Measurements from ENCODE around the gene A1CF.
"Not testable (repeated sequence)": the region's sequence is repeated elsewhere in the genome, so short reads cannot be mapped to it uniquely, and the experiment has no call there.

A1CF gene

GRCh38 chr10:50782017-50782416 lies 103.4 kb downstream of the A1CF start:
- not testable (repeated sequence) for DNase-seq

GRCh38 chr10:50780036-50780435 lies 105.4 kb downstream of the A1CF start:
- not testable (repeated sequence) for DNase-seq

GRCh38 chr10:50774868-50775267 lies 110.6 kb downstream of the A1CF start:
- not testable (repeated sequence) for DNase-seq

DNA sequence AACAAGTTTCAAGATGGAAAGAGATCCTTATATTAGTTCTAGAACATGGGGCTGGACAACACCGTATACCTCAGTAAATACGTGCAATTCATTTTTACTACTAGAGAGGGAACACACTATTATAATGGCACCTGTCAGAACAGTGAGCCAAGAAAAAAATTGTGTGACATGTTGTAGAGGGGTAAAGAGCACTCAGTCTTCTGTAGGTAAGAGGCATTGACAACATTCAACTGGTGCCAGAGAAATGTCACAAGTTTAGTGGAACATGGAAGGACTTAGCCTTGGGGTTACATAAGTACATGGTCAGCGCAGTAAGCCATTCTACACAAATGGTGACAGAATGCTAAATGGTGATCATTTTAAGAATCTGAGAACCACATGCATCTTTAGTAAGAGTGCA lies 113.4 kb downstream of the A1CF start:
- DNase-seq, result not testable (repeated sequence)

DNA sequence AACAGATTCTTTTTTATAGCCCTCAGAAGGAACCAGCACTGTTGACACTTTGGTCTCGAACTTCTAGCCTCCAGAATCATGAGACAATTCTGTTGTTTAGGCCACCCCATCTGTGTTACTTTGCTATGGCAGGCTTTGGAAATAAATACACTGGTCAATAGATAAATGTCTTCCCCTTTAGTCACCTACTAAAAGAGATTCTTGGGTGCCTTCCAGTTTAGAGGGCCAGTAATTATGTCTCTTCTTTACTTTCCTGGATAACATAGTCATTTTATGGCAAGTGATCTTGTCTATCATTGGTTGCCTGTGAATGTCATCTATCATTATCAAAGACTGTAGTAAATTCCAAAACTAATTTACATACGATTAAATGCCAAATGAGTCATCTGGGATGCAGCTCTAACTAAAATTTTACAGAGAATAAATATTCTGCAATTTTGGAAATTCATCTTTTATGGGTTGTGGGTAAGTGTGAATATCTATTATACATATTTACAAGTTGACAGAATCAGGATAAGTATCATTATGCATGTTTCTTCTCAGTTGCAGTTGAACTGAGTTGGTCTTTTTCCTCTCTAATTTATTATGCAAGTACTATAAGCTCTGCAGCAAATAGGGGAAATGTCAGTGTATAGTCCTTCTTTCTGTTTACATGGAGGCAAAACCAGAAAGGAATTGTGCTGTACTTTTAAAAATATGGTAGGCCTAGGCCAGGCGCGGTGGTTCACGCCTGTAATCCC lies 118.5 kb downstream of the A1CF start:
- DNase-seq, result not testable (repeated sequence)

Measured in NCI-H146 (cell line).